H1 (cell line): ENCODE results near the gene CDH6. TPM values are rescaled to one million over a fixed set of nuclear protein-coding genes. Genes with fewer than 3 reads are reported as not detected.

ENCODE experiments used
- CTCF ChIA-PET: fragments of 300-600 bp; sonication (Branson Sonifier 250); formaldehyde crosslinking; loops from one replicate; lab custom pipeline; 2021; ENCODE audit not compliant: partially characterized antibody; lab: Charles Lee
- POLR2A ChIA-PET: fragments of 300-600 bp; sonication (Branson Sonifier 250); formaldehyde crosslinking; loops from one replicate; lab custom pipeline; 2021; ENCODE audit warnings: inconsistent platforms; ENCODE audit not compliant: partially characterized antibody; lab: Charles Lee
- DNase-seq, 2 experiments: peaks; one replicate each; pipeline versions ENCODE4 v3.0.0 to v3.0.0-alpha.2; 2010 to 2022; ENCODE audit warnings: low spot score in 2 of 2, low read depth in 1 of 2, mixed read lengths in 1 of 2
- FAIRE-seq: peaks from 2 replicates; lab custom pipeline; 2011; peaks lifted over from hg19 to GRCh38; lab: Jason Lieb, UNC
- H2AFZ ChIP-seq: 2 replicates; pipeline ENCODE4 v1.8.1; 2012; ENCODE audit warnings: low read length, inconsistent platforms
- H2AK5ac ChIP-seq: 2 replicates; pipeline ENCODE4 v1.6.1; 2013; ENCODE audit warnings: low read depth, low read length
- H2BK120ac ChIP-seq: replicated peaks from 2 replicates; pipeline ENCODE3; 2013; ENCODE audit warnings: low read depth, low read length, inconsistent platforms
- H2BK12ac ChIP-seq: 2 replicates; pipeline ENCODE4 v1.6.1; 2013; ENCODE audit warnings: low read depth, low read length
- H2BK15ac ChIP-seq: 2 replicates; pipeline ENCODE4 v1.6.1; 2013; ENCODE audit warnings: low read length
- H2BK20ac ChIP-seq: 2 replicates; pipeline ENCODE4 v1.6.1; 2013; ENCODE audit warnings: low read length
- H2BK5ac ChIP-seq: 2 replicates; pipeline ENCODE4 v1.6.1; 2013; ENCODE audit warnings: low read depth, low read length
- H3K14ac ChIP-seq: 2 replicates; pipeline ENCODE4 v1.6.1; 2013; ENCODE audit warnings: inconsistent platforms; ENCODE audit not compliant: insufficient read length
- H3K18ac ChIP-seq: 2 replicates; pipeline ENCODE4 v1.6.1; 2013; ENCODE audit warnings: low read length; ENCODE audit errors: extremely low read depth
- H3K23ac ChIP-seq: 2 replicates; pipeline ENCODE4 v1.6.1; 2013; ENCODE audit warnings: inconsistent platforms; ENCODE audit not compliant: insufficient read length
- H3K23me2 ChIP-seq: 2 replicates; pipeline ENCODE4 v1.6.1; 2013; ENCODE audit warnings: low read depth, low read length
- H3K27ac ChIP-seq: 2 replicates; pipeline ENCODE4 v1.6.1; 2011; ENCODE audit warnings: low read depth, low read length, inconsistent platforms
- H3K27me3 ChIP-seq, 4 experiments: replicated peaks in 1 of 4; 1 replicate in 1 of 4; 2 replicates in 3 of 4; pipeline versions ENCODE4 v1.6.1 to v1.8.1; 2011 to 2013; ENCODE audit warnings: low read length in 3 of 4, mild to moderate bottlenecking in 3 of 4, inconsistent platforms in 2 of 4, mixed read lengths in 2 of 4, moderate library complexity in 1 of 4; ENCODE audit not compliant: control insufficient read depth in 3 of 4, insufficient read depth in 3 of 4; ENCODE audit errors: extremely low read depth in 1 of 4
- H3K36me3 ChIP-seq, 4 experiments: 2 replicates each; pipeline versions ENCODE4 v1.6.1 to v1.8.1; 2011 to 2013; ENCODE audit warnings: mild to moderate bottlenecking in 4 of 4, low read length in 3 of 4, moderate library complexity in 2 of 4, control low read depth in 1 of 4, inconsistent platforms in 1 of 4; ENCODE audit not compliant: insufficient read depth in 4 of 4, control insufficient read depth in 2 of 4
- H3K4ac ChIP-seq: replicated peaks from 2 replicates; pipeline ENCODE3; 2013; ENCODE audit warnings: low read length, low read depth, mixed read lengths, inconsistent platforms; ENCODE audit not compliant: insufficient read length
- H3K4me1 ChIP-seq, 4 experiments: replicated peaks in 1 of 4; 1 replicate in 1 of 4; 2 replicates in 3 of 4; pipeline versions ENCODE4 v1.6.1 to v1.8.1; 2011 to 2013; ENCODE audit warnings: low read length in 3 of 4, inconsistent platforms in 2 of 4, mixed read lengths in 1 of 4; ENCODE audit not compliant: insufficient read depth in 4 of 4, control insufficient read depth in 3 of 4
- H3K4me2 ChIP-seq, 2 experiments: 2 replicates each; pipeline versions ENCODE4 v1.6.1 to v1.8.1; 2011 to 2013; ENCODE audit warnings: low read depth in 2 of 2, low read length in 2 of 2, control low read depth in 1 of 2, inconsistent platforms in 1 of 2, mild to moderate bottlenecking in 1 of 2; ENCODE audit not compliant: insufficient read depth in 1 of 2
- H3K4me3 ChIP-seq, 4 experiments: fragments of 200-600, 300-600 bp in 1 of 4; sonication (generic), shearing (Covaris generic), sonication (Bioruptor Twin) in 1 of 4; 2 replicates each; pipeline versions ENCODE4 v1.5.1 to v1.8.1; 2011 to 2016; ENCODE audit warnings: low read length in 4 of 4, low read depth in 3 of 4, control low read depth in 2 of 4, inconsistent platforms in 2 of 4, mild to moderate bottlenecking in 2 of 4, mixed read lengths in 1 of 4, moderate library complexity in 1 of 4; ENCODE audit not compliant: insufficient read depth in 2 of 4; ENCODE audit errors: extremely low read depth in 1 of 4
- H3K56ac ChIP-seq: replicated peaks from 2 replicates; pipeline ENCODE3; 2013; ENCODE audit warnings: low read depth, mild to moderate bottlenecking, mixed read lengths, low read length, inconsistent platforms; ENCODE audit not compliant: insufficient read length
- H3K79me1 ChIP-seq: 2 replicates; pipeline ENCODE4 v1.6.1; 2013; ENCODE audit warnings: low read depth, low read length, control low read depth
- H3K79me2 ChIP-seq, 2 experiments: 2 replicates each; pipeline versions ENCODE4 v1.6.1 to v1.8.1; 2012 to 2013; ENCODE audit warnings: low read length in 2 of 2, mild to moderate bottlenecking in 2 of 2, inconsistent platforms in 1 of 2; ENCODE audit not compliant: insufficient read depth in 2 of 2, control insufficient read depth in 1 of 2
- H3K9ac ChIP-seq, 4 experiments: replicated peaks in 1 of 4; 1 replicate in 1 of 4; 2 replicates in 3 of 4; pipeline versions ENCODE4 v1.6.1 to v1.8.1; 2011 to 2013; ENCODE audit warnings: low read depth in 3 of 4, low read length in 3 of 4, control low read depth in 2 of 4, mild to moderate bottlenecking in 2 of 4, moderate library complexity in 2 of 4, inconsistent platforms in 1 of 4; ENCODE audit errors: extremely low read depth in 1 of 4
- H3K9me3 ChIP-seq, 2 experiments: 2 replicates each; pipeline versions ENCODE4 v1.6.1 to v1.8.1; 2012 to 2013; ENCODE audit warnings: mild to moderate bottlenecking in 2 of 2, moderate library complexity in 2 of 2, control low read depth in 1 of 2, inconsistent platforms in 1 of 2, low read depth in 1 of 2, low read length in 1 of 2, mixed read lengths in 1 of 2; ENCODE audit not compliant: insufficient read depth in 2 of 2
- H4K20me1 ChIP-seq, 2 experiments: replicated peaks in 1 of 2; 2 replicates each; pipeline versions ENCODE3 to v1.8.1; 2011 to 2013; ENCODE audit warnings: inconsistent platforms in 2 of 2, low read length in 2 of 2, mild to moderate bottlenecking in 1 of 2; ENCODE audit not compliant: insufficient read depth in 2 of 2, control insufficient read depth in 1 of 2
- H4K5ac ChIP-seq: 2 replicates; pipeline ENCODE4 v1.6.1; 2013; ENCODE audit warnings: low read length, low read depth, mixed read lengths, inconsistent platforms; ENCODE audit not compliant: insufficient read length
- H4K8ac ChIP-seq: 2 replicates; pipeline ENCODE4 v1.8.0; 2013; ENCODE audit warnings: mild to moderate bottlenecking, moderate library complexity, low read length, inconsistent platforms; ENCODE audit not compliant: insufficient read depth; ENCODE audit errors: extremely low read depth
- H4K91ac ChIP-seq: replicated peaks from 2 replicates; pipeline ENCODE3; 2013; ENCODE audit warnings: low read length, mixed read lengths, inconsistent platforms; ENCODE audit not compliant: insufficient read length
- ASH2L ChIP-seq: fragments of 200-600, 300-600 bp; sonication (generic); IDR thresholded peaks from one replicate; pipeline ENCODE4 v1.7.1; 2017; ENCODE audit warnings: low read length
- CHD1 ChIP-seq: IDR thresholded peaks from 2 replicates; pipeline ENCODE4 v1.6.1; 2012; ENCODE audit warnings: low read depth, low read length, improper control_type of control experiment
- GTF2F1 ChIP-seq: IDR thresholded peaks from 2 replicates; pipeline ENCODE4 v1.6.1; 2012; ENCODE audit warnings: low read depth, low read length, improper control_type of control experiment, borderline replicate concordance
- HDAC2 ChIP-seq, 2 experiments: fragments of 300-600 bp in 1 of 2; sonication (generic) in 1 of 2; IDR thresholded peaks; 2 replicates each; pipeline ENCODE4 v1.6.1; 2011 to 2012; ENCODE audit warnings: low read depth in 2 of 2, low read length in 2 of 2, mild to moderate bottlenecking in 2 of 2, moderate library complexity in 2 of 2, borderline replicate concordance in 1 of 2, inconsistent platforms in 1 of 2
- JUND ChIP-seq: IDR thresholded peaks from 2 replicates; pipeline ENCODE4 v1.6.1; 2011; ENCODE audit warnings: mild to moderate bottlenecking, improper control_type of control experiment, low read length
- KDM5A ChIP-seq: fragments of 200-600 bp; IDR thresholded peaks from 2 replicates; pipeline ENCODE4 v1.7.1; 2012; ENCODE audit warnings: mild to moderate bottlenecking, low read length, inconsistent platforms, mixed read lengths
- RNF2 ChIP-seq: fragments of 200-900, 300-1000 bp; sonication (generic); IDR thresholded peaks from 2 replicates; pipeline ENCODE4 v1.7.1; 2016; ENCODE audit warnings: borderline replicate concordance, low read depth, mild to moderate bottlenecking, antibody characterized with exemption, low read length; ENCODE audit not compliant: poor library complexity, severe bottlenecking; ENCODE audit errors: missing control alignments
- TCF12 ChIP-seq: IDR thresholded peaks from 2 replicates; pipeline ENCODE4 v1.6.1; 2011; ENCODE audit warnings: low read depth, mild to moderate bottlenecking, low read length
- WGBS, 2 experiments: shearing (Covaris generic) in 1 of 2; methylation state at CpG; one replicate each; pipeline versions ENCODE4 v1.1.6 to v1.1.7; 2013 to 2015; ENCODE audit warnings: low lambda C conversion rate in 2 of 2, mixed read lengths in 2 of 2, inconsistent platforms in 1 of 2, low coverage in 1 of 2, missing lambda C conversion rate in 1 of 2; ENCODE audit not compliant: insufficient replicate concordance in 2 of 2, insufficient coverage in 1 of 2, insufficient read length in 1 of 2; ENCODE audit errors: extremely low coverage in 1 of 2, missing lambda C conversion rate in 1 of 2; 5-methylcytosine and 5-hydroxymethylcytosine counted together
- polyA plus RNA-seq, 7 experiments: library from polyadenylated mRNA; depleted of rRNA in 3 of 7; stranded (reverse) in 5 of 7; unstranded in 2 of 7; fragments of >200 nt in 5 of 7; fragments of 200-250 nt in 2 of 7; gene quantifications; 1 replicate in 5 of 7; 2 replicates in 1 of 7; 4 replicates in 1 of 7; pipeline versions ENCODE4 v1.2.1 to v1.2.3, GENCODE V29; 2011 to 2013; ENCODE audit warnings: missing spikeins in 2 of 7, mixed read lengths in 2 of 7
- total RNA-seq: library from RNA; stranded (reverse); fragmentation: NEBNext Ultra II Directional; extraction: Animal tissue kit (Norgen Biotek cat#: 25700); gene quantifications from 2 replicates; pipeline ENCODE4 v1.2.1, GENCODE V29; 2021
- TF ChIP-seq, protein P1 (sequence below): IDR thresholded peaks from 2 replicates; pipeline ENCODE4 v1.6.1; 2011; ENCODE audit warnings: low read depth, mild to moderate bottlenecking, low read length; ENCODE audit not compliant: insufficient read depth
- TF ChIP-seq, protein P2 (sequence below): IDR thresholded peaks from 2 replicates; pipeline ENCODE4 v1.6.1; 2012; ENCODE audit warnings: low read length, inconsistent platforms
- TF ChIP-seq, protein P3 (sequence below): IDR thresholded peaks from 2 replicates; pipeline ENCODE4 v1.6.1; 2012; ENCODE audit warnings: inconsistent platforms

The CDH6 gene
- total and polyA plus RNA-seq, 2 of the 8 experiments (the other 6 are each of a cell fraction or from before 2014, with no cell fraction given), result 1.4 to 1.9 TPM

DNA sequence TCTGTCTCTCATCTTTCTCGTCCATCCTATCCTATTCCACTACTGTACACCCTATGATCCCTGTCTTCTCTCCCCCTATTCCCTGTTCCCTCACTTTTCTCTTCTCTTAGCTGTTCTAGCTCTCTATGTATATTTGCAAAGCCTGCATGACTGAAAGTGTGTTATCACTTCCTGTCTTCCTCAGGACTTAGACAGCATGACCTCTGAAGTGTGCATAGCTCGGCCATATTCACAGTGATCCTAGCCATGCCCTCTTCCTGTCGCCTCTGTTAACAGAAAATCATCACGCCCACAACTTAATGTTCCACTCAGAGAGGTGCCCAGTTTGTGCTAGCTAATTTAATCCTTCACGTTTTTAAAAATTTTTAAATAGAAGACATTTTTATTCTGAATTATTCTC, 35.8 kb upstream of the CDH6 start:
- H3K9ac ChIP-seq, result no peak overlapping the region
- H3K18ac ChIP-seq, result no peak overlapping the region
- POLR2A ChIA-PET, result no interaction called here
- no peak overlapping the region for H3K14ac ChIP-seq
- no peaks in the 10 kb centered on the region for H3K79me1 ChIP-seq
- TF ChIP-seq RNF2, result no peak
- no peak for TF ChIP-seq GTF2F1
- no peak for TF ChIP-seq KDM5A
- TF ChIP-seq, protein P1, sequence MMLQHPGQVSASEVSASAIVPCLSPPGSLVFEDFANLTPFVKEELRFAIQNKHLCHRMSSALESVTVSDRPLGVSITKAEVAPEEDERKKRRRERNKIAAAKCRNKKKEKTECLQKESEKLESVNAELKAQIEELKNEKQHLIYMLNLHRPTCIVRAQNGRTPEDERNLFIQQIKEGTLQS, result no peak
- TF ChIP-seq, protein P2, sequence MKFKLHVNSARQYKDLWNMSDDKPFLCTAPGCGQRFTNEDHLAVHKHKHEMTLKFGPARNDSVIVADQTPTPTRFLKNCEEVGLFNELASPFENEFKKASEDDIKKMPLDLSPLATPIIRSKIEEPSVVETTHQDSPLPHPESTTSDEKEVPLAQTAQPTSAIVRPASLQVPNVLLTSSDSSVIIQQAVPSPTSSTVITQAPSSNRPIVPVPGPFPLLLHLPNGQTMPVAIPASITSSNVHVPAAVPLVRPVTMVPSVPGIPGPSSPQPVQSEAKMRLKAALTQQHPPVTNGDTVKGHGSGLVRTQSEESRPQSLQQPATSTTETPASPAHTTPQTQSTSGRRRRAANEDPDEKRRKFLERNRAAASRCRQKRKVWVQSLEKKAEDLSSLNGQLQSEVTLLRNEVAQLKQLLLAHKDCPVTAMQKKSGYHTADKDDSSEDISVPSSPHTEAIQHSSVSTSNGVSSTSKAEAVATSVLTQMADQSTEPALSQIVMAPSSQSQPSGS, result no peak
- TF ChIP-seq CHD1, result no peak
- TF ChIP-seq ASH2L, result no peak
- no peak for TF ChIP-seq TCF12
- TF ChIP-seq, protein P3, sequence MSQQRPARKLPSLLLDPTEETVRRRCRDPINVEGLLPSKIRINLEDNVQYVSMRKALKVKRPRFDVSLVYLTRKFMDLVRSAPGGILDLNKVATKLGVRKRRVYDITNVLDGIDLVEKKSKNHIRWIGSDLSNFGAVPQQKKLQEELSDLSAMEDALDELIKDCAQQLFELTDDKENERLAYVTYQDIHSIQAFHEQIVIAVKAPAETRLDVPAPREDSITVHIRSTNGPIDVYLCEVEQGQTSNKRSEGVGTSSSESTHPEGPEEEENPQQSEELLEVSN, result no peak
- no peak for TF ChIP-seq JUND
- TF ChIP-seq HDAC2 (IDR thresholded peaks at IDR 0.05; ENCODE audit: borderline replicate concordance in 1 of 2, low read depth in 2 of 2, low read length in 2 of 2), result no peak
- TF ChIP-seq, all 59 proteins: peak for 0
- H2BK12ac ChIP-seq, result no peak overlapping the region
- H3K4me3 ChIP-seq, result no peak overlapping the region
- FAIRE-seq (no peak), DNase-seq (no peak)
- no peak overlapping the region for H3K56ac ChIP-seq
- CTCF ChIA-PET, result interaction anchor here (2.3 kb wide), 1 partner anchor 28 kb away, joined by 10 read pairs; no protein-coding TSS in a partner anchor
- no peak overlapping the region for H3K4me2 ChIP-seq
- H3K23ac ChIP-seq, result no peak overlapping the region
- no peak overlapping the region for H4K8ac ChIP-seq
- peaks cover 0 to 9% (median 5%) of the 10 kb centered on the region in 4 experiments; a peak in 5 of 7 replicates for H3K4me1 ChIP-seq
- H2AK5ac ChIP-seq, result no peak overlapping the region
- H4K91ac ChIP-seq, result no peak overlapping the region
- H2BK15ac ChIP-seq, result no peak overlapping the region
- H2AFZ ChIP-seq, result no peak overlapping the region
- no peak overlapping the region for H4K5ac ChIP-seq
- H3K23me2 ChIP-seq, result no peaks in the 10 kb centered on the region; the same call in 1 of the 2 replicates
- H3K79me2 ChIP-seq, result no peaks in the 10 kb centered on the region
- H4K20me1 ChIP-seq, result no peaks in the 10 kb centered on the region
- H3K9me3 ChIP-seq, result no peaks in the 10 kb centered on the region
- H3K27ac ChIP-seq, result no peak overlapping the region
- H3K4ac ChIP-seq, result no peak overlapping the region
- H3K36me3 ChIP-seq, result no peaks in the 10 kb centered on the region
- WGBS, 2 experiments, result 85% methylated on average over 5 of the region's 5 CpGs; no CpG with 5 or more reads in 1 of the 2 experiments
- no peak overlapping the region for H2BK20ac ChIP-seq
- no peak overlapping the region for H2BK5ac ChIP-seq
- H3K27me3 ChIP-seq, result no peaks in the 10 kb centered on the region
- no peak overlapping the region for H2BK120ac ChIP-seq
